HG03066 (cell line): ENCODE results near the gene APOE.
"Not testable (repeated sequence)": the region's sequence is repeated elsewhere in the genome, so short reads cannot be mapped to it uniquely, and the experiment has no call there.

ENCODE experiments used
- ATAC-seq: cut with Tn5 transposase; IDR thresholded peaks from one replicate; pipeline ENCODE4 v1.9.1; 2021; ENCODE audit warnings: low read depth; ENCODE audit not compliant: unreplicated experiment

The APOE gene

GRCh38 chr19:44905437-44906160 is at the start of gene APOE:
Gene APOE, plus strand, starts transcription at chr19:44905796. Its CDS starts 829 bp downstream, at chr19:44906625.
- ATAC-seq: no peak

- no peak for ATAC-seq
These were observed 49.0 kb upstream of the APOE start for GRCh38 chr19:44856421-44857083.

- no peak for ATAC-seq
These were observed 47.8 kb upstream of the APOE start for GRCh38 chr19:44857837-44858236.

- ATAC-seq: not testable (repeated sequence)
These were observed 44.0 kb upstream of the APOE start for GRCh38 chr19:44861576-44861975.

- ATAC-seq: no peak
These were observed 41.6 kb upstream of the APOE start for GRCh38 chr19:44863990-44864389.

GRCh38 chr19:44865196-44865767 is 40.3 kb upstream of the APOE start:
- no peak for ATAC-seq

GRCh38 chr19:44866664-44867063 is 38.9 kb upstream of the APOE start:
- no peak for ATAC-seq

GRCh38 chr19:44867578-44867977 is 38.0 kb upstream of the APOE start:
- no peak for ATAC-seq

GRCh38 chr19:44869733-44870470 is 35.7 kb upstream of the APOE start:
- ATAC-seq: no peak

- no peak for ATAC-seq
These were observed 33.8 kb upstream of the APOE start for GRCh38 chr19:44871809-44872208.

- ATAC-seq: no peak
These were observed 32.9 kb upstream of the APOE start for GRCh38 chr19:44872661-44873060.

GRCh38 chr19:44874317-44874716 is 31.3 kb upstream of the APOE start:
- no peak for ATAC-seq

- ATAC-seq: no peak
These were observed 29.7 kb upstream of the APOE start for GRCh38 chr19:44875666-44876451.

- no peak for ATAC-seq
These were observed 28.6 kb upstream of the APOE start for GRCh38 chr19:44876930-44877535.

- no peak for ATAC-seq
These were observed 27.3 kb upstream of the APOE start for GRCh38 chr19:44878120-44878865.

- no peak for ATAC-seq
These were observed 26.1 kb upstream of the APOE start for GRCh38 chr19:44879309-44880065.

- ATAC-seq: no peak
These were observed 23.5 kb upstream of the APOE start for GRCh38 chr19:44882063-44882462.

- ATAC-seq: not testable (repeated sequence)
These were observed 22.8 kb upstream of the APOE start for GRCh38 chr19:44882619-44883397.
